Measurements from ENCODE around the gene EXOSC2. TPM values are rescaled to one million over a fixed set of nuclear protein-coding genes. Genes with fewer than 3 reads are reported as not detected.

Gene EXOSC2
- total and polyA plus RNA-seq, 11 donors = 10.6 to 19.7 (median 13.1) TPM

GRCh38 chr9:130662970-130663257 is 30.7 kb upstream of the EXOSC2 start:
- no peaks in the 10 kb centered on the region for H3K36me3 ChIP-seq
- no peak for ATAC-seq
- H3K4me1 ChIP-seq = peaks cover 2 to 75% (median 48%) of the 10 kb centered on the region in 12 donors
- TF ChIP-seq CTCF (IDR thresholded peaks at IDR 0.05) (no peak), POLR2A (IDR thresholded peaks at IDR 0.05) (no peak)
- intact Hi-C loops (cut with DNase I) = loop anchor here in 1 of 10 donors (10.0 kb wide), 1 partner anchor 178 kb away; no protein-coding TSS in a partner anchor
- WGBS, 4 donors = 3 to 6% (median 5%) methylated on average over 15 of the region's 15 CpGs
- peaks cover 89 to 100% (median 99%) of the 10 kb centered on the region in 9 donors for H3K27me3 ChIP-seq
- peak in 1 of 5 donors; percentile 53 for DNase-seq
- peak overlapping the region in 4 of 12 donors; percentile 4 to 13 (median 9) for H3K4me3 ChIP-seq
- no peak overlapping the region for H3K27ac ChIP-seq
- no peaks in the 10 kb centered on the region for H3K9me3 ChIP-seq

- no peaks in the 10 kb centered on the region for H3K36me3 ChIP-seq
- H3K4me3 ChIP-seq = peak overlapping the region in 5 of 12 donors; percentile 4 to 13 (median 12)
- ATAC-seq = peak in 3 of 4 donors; percentile 12 to 32 (median 27)
- H3K27ac ChIP-seq = no peak overlapping the region
- 2 to 3% (median 2%) methylated on average over 35 to 65 of the region's 65 CpGs for WGBS, 4 donors
- H3K27me3 ChIP-seq = peaks cover 84 to 100% (median 97%) of the 10 kb centered on the region in 9 donors
- H3K4me1 ChIP-seq = peaks cover 2 to 75% (median 48%) of the 10 kb centered on the region in 12 donors
- no peak for DNase-seq
- no peak for TF ChIP-seq CTCF (IDR thresholded peaks at IDR 0.05)
- no peak for TF ChIP-seq POLR2A (IDR thresholded peaks at IDR 0.05)
- intact Hi-C loops (cut with DNase I) = loop anchor here in 1 of 10 donors (10.0 kb wide), 1 partner anchor 179 kb away; no protein-coding TSS in a partner anchor
- no peaks in the 10 kb centered on the region for H3K9me3 ChIP-seq
These were observed 30.2 kb upstream of the EXOSC2 start for GRCh38 chr9:130663258-130663976.

DNA sequence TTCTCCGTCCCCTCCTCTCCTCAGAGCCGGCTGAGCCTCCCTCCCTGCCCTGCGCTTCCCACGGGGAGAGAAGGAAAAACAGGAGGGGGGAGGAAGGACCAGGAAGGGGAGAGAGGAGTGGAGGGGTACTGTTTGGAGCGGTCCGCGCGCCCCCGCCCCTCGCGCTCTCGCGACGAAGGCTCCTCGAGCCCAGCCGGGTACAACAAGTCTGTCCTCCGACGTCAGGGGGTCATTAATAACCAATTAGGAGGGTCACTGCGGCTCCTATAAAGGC is 29.7 kb upstream of the EXOSC2 start:
- Histone ChIP-seq H3K4me3 (peak overlapping the region in 2 of 12 donors; percentile 4 to 13), H3K27ac (no peak overlapping the region), H3K36me3 (no peaks in the 10 kb centered on the region), H3K9me3 (no peaks in the 10 kb centered on the region), H3K4me1 (peaks cover 2 to 75% (median 48%) of the 10 kb centered on the region in 12 donors), H3K27me3 (peaks cover 79 to 98% (median 94%) of the 10 kb centered on the region in 9 donors)
- no peak for DNase-seq
- no peak for ATAC-seq
- WGBS, 4 donors = 2 to 3% (median 2%) methylated on average over 18 to 19 of the region's 19 CpGs
- no peak for TF ChIP-seq CTCF (IDR thresholded peaks at IDR 0.05)
- TF ChIP-seq POLR2A (IDR thresholded peaks at IDR 0.05) = no peak
- intact Hi-C loops (cut with DNase I) = loop anchor here in 1 of 10 donors (10.0 kb wide), 1 partner anchor 179 kb away; no protein-coding TSS in a partner anchor

GRCh38 chr9:130664251-130665028 is 29.1 kb upstream of the EXOSC2 start, which contains the start of gene PRDM12:
Gene PRDM12, plus strand, starts transcription at chr9:130664594. Its CDS starts 60 bp downstream, at chr9:130664654.
- H3K27me3 ChIP-seq = peaks cover 74 to 93% (median 89%) of the 10 kb centered on the region in 9 donors
- 3% methylated on average over 54 to 76 of the region's 76 CpGs for WGBS, 4 donors
- DNase-seq (no peak), ATAC-seq (no peak)
- TF ChIP-seq POLR2A (IDR thresholded peaks at IDR 0.05) (no peak), CTCF (IDR thresholded peaks at IDR 0.05) (no peak)
- peaks cover 2 to 74% (median 47%) of the 10 kb centered on the region in 12 donors for H3K4me1 ChIP-seq
- no peak within 1 kb of the TSS for H3K27ac ChIP-seq
- intact Hi-C loops (cut with DNase I) = loop anchor here in 1 of 10 donors (10.0 kb wide), 1 partner anchor 180 kb away; no protein-coding TSS in a partner anchor
- no peaks in the 10 kb centered on the region for H3K36me3 ChIP-seq
- peak within 1 kb of the TSS in 7 of 12 donors; percentile 1 to 13 (median 10) for H3K4me3 ChIP-seq
- no peaks in the 10 kb centered on the region for H3K9me3 ChIP-seq
